OCI-LY7 (cell line): ENCODE results near the gene TULP4. TPM values are rescaled to one million over a fixed set of nuclear protein-coding genes. Genes with fewer than 3 reads are reported as not detected.
"Not testable (repeated sequence)": the region's sequence is repeated elsewhere in the genome, so short reads cannot be mapped to it uniquely, and the experiment has no call there.

Experiments used
- BruUV-seq: library from RNA; stranded (reverse); fragments of 400-500 nt; replicated peaks from 2 replicates; lab custom pipeline; 2021; lab: Mats Ljungman, UMichigan
- CTCF ChIA-PET: fragments of 300-600 bp; sonication (Branson Sonifier 250); formaldehyde crosslinking; loops from one replicate; lab custom pipeline; 2022; ENCODE audit warnings: antibody characterized with exemption; ENCODE audit not compliant: unreplicated experiment; lab: Charles Lee
- POLR2A ChIA-PET: fragments of 300-600 bp; sonication (Branson Sonifier 250); formaldehyde crosslinking; loops from one replicate; lab custom pipeline; 2022; ENCODE audit warnings: antibody characterized with exemption; lab: Charles Lee
- DNase-seq: peaks from one replicate; pipeline ENCODE4 v3.0.0-alpha.2; 2015; ENCODE audit warnings: low spot score
- H2AFZ ChIP-seq: fragments of 200-600 bp; sonication (generic), shearing (Covaris generic); 2 replicates; pipeline ENCODE4 v1.6.1; 2014; ENCODE audit warnings: mild to moderate bottlenecking, antibody characterized with exemption, low read length, moderate library complexity
- H3K27ac ChIP-seq: fragments of 200-600 bp; sonication (generic); 2 replicates; pipeline ENCODE4 v1.5.1; 2014; ENCODE audit warnings: mixed run types, low read depth, mild to moderate bottlenecking, moderate library complexity, low read length, inconsistent platforms; ENCODE audit not compliant: poor library complexity, severe bottlenecking
- H3K36me3 ChIP-seq: fragments of 200-600 bp; sonication (generic); 2 replicates; pipeline ENCODE4 v1.6.1; 2014; ENCODE audit warnings: mild to moderate bottlenecking, antibody characterized with exemption, low read length, moderate library complexity, mixed read lengths; ENCODE audit not compliant: insufficient read depth
- H3K4me1 ChIP-seq: fragments of 200-600 bp; sonication (generic); 2 replicates; pipeline ENCODE4 v1.5.1; 2014; ENCODE audit warnings: mild to moderate bottlenecking, low read length; ENCODE audit not compliant: insufficient read depth, poor library complexity, severe bottlenecking
- H3K4me2 ChIP-seq: fragments of 200-600 bp; sonication (generic); 2 replicates; pipeline ENCODE4 v1.6.1; 2014; ENCODE audit warnings: mild to moderate bottlenecking, low read length
- H3K4me3 ChIP-seq: fragments of 200-600 bp; sonication (generic); 2 replicates; pipeline ENCODE4 v1.5.1; 2014; ENCODE audit warnings: mild to moderate bottlenecking, low read depth, low read length; ENCODE audit not compliant: poor library complexity, severe bottlenecking
- H3K79me2 ChIP-seq: fragments of 200-600 bp; sonication (generic); 2 replicates; pipeline ENCODE4 v1.6.1; 2016; ENCODE audit warnings: low read depth, mild to moderate bottlenecking, low read length, moderate library complexity, mixed read lengths; ENCODE audit not compliant: insufficient read depth
- H3K9me2 ChIP-seq: fragments of 200-600 bp; sonication (generic); 2 replicates; pipeline ENCODE4 v1.6.1; 2016; ENCODE audit warnings: mild to moderate bottlenecking, low read length, mixed read lengths; ENCODE audit not compliant: insufficient read depth
- H3K9me3 ChIP-seq: fragments of 200-600 bp; sonication (generic); 2 replicates; pipeline ENCODE4 v1.6.1; 2014; ENCODE audit warnings: mild to moderate bottlenecking, mixed run types, low read length, mixed read lengths
- H4K20me1 ChIP-seq: fragments of 200-600 bp; sonication (generic); 2 replicates; pipeline ENCODE4 v1.6.1; 2014; ENCODE audit warnings: mild to moderate bottlenecking, antibody characterized with exemption, low read length, moderate library complexity, mixed read lengths; ENCODE audit not compliant: insufficient read depth
- EZH2phosphoT487 ChIP-seq: fragments of 200-600 bp; sonication (generic); IDR thresholded peaks from 2 replicates; pipeline ENCODE4 v1.6.1; 2018; ENCODE audit warnings: low read depth, borderline replicate concordance, mild to moderate bottlenecking, mixed run types, antibody characterized with exemption, low read length, moderate library complexity, mixed read lengths
- intact Hi-C: fragments of 100-400 bp; cut with micrococcal nuclease; formaldehyde crosslinking; loops from one replicate; pipeline ENCODE4 v1.10.0; 2022; ENCODE audit not compliant: unreplicated experiment
- total RNA-seq, 2 experiments: library from RNA; depleted of rRNA in 1 of 2; stranded (reverse); fragments of >200 nt in 1 of 2; shearing (Covaris generic) in 1 of 2; gene quantifications; 2 replicates each; pipeline ENCODE4 v1.2.3, GENCODE V29; 2014 to 2022
- TF ChIP-seq, protein P1 (sequence below): fragments of 200-600 bp; sonication (generic); conservative IDR thresholded peaks from 2 replicates; pipeline ENCODE4 v1.5.1; 2014; ENCODE audit warnings: mild to moderate bottlenecking, antibody characterized with exemption, low read length, moderate library complexity, mixed read lengths

TULP4 gene
- total RNA-seq, 2 experiments from 2014 or later, result 62.1 to 64.8 TPM

DNA sequence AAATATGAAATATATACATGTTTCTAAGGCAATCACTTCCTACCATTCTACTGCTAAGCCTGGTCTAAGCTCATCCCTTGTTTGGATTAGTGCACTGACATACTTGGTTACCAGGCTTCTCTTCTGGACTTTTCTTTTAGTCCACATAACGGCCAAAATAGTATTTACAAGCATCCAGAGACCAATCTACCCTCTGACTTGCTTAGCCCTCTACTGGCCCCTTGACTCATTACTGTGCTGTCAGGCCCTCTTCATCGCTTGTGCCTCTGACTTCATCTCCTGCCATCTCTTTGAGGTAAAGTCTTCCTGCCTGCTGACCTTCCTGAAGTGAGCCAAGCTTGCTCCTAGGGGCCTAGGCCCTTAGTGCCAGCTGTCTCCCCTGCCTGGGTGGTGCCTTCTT is 35.1 kb downstream of the TULP4 start:
- TF ChIP-seq, protein P1, sequence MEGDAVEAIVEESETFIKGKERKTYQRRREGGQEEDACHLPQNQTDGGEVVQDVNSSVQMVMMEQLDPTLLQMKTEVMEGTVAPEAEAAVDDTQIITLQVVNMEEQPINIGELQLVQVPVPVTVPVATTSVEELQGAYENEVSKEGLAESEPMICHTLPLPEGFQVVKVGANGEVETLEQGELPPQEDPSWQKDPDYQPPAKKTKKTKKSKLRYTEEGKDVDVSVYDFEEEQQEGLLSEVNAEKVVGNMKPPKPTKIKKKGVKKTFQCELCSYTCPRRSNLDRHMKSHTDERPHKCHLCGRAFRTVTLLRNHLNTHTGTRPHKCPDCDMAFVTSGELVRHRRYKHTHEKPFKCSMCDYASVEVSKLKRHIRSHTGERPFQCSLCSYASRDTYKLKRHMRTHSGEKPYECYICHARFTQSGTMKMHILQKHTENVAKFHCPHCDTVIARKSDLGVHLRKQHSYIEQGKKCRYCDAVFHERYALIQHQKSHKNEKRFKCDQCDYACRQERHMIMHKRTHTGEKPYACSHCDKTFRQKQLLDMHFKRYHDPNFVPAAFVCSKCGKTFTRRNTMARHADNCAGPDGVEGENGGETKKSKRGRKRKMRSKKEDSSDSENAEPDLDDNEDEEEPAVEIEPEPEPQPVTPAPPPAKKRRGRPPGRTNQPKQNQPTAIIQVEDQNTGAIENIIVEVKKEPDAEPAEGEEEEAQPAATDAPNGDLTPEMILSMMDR, result no peak
- TF ChIP-seq EZH2phosphoT487, result no peak
- Histone ChIP-seq H3K36me3 (peaks cover 3% of the 10 kb centered on the region; the same call in 1 of the 2 replicates), H3K27ac (no peak overlapping the region), H4K20me1 (no peaks in the 10 kb centered on the region), H3K9me3 (peaks cover 7% of the 10 kb centered on the region), H3K4me1 (no peaks in the 10 kb centered on the region), H2AFZ (no peak overlapping the region), H3K4me2 (no peak overlapping the region), H3K4me3 (no peak overlapping the region), H3K9me2 (no peaks in the 10 kb centered on the region), H3K79me2 (no peaks in the 10 kb centered on the region)
- no TSS peak for BruUV-seq
- intact Hi-C loops, result no loop called here
- ChIA-PET POLR2A (no interaction called here), CTCF (no interaction called here)
- no peak for DNase-seq

DNA sequence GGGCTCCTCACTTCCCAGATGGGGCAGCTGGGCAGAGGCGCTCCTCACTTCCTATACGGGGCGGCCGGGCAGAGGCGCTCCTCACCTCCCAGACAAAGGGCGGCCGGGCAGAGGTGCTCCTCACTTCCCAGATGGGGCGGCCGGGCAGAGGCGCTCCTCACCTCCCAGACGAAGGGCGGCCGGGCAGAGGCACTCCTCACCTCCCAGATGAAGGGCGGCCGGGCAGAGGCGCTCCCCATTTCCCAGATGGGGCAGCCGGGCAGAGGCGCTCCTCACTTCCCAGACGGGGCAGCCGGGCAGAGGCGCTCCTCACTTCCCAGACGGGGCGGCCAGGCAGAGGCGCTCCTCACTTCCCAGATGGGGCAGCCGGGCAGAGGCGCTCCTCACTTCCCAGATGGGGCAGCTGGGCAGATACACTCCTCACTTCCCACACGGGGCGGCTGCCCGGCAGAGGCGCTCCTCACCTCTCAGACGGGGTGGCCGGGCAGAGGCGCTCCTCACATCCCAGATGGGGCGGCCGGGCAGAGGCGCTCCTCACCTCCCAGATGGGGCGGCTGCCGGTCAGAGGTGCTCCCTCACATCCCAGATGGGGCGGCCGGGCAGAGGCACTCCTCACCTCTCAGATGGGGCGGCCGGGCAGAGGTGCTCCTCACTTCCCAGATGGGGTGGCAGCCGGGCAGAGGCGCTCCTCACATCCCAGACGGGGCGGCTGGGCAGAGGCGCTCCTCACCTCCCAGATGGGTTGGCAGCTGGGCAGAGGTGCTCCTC is 36.7 kb downstream of the TULP4 start:
- CTCF ChIA-PET, H4K20me1 ChIP-seq, H2AFZ ChIP-seq, H3K27ac ChIP-seq, H3K9me2 ChIP-seq, H3K79me2 ChIP-seq, intact Hi-C loops, H3K4me1 ChIP-seq, H3K36me3 ChIP-seq, H3K4me3 ChIP-seq, H3K9me3 ChIP-seq, BruUV-seq, POLR2A ChIA-PET, DNase-seq, H3K4me2 ChIP-seq: not testable (repeated sequence)

DNA sequence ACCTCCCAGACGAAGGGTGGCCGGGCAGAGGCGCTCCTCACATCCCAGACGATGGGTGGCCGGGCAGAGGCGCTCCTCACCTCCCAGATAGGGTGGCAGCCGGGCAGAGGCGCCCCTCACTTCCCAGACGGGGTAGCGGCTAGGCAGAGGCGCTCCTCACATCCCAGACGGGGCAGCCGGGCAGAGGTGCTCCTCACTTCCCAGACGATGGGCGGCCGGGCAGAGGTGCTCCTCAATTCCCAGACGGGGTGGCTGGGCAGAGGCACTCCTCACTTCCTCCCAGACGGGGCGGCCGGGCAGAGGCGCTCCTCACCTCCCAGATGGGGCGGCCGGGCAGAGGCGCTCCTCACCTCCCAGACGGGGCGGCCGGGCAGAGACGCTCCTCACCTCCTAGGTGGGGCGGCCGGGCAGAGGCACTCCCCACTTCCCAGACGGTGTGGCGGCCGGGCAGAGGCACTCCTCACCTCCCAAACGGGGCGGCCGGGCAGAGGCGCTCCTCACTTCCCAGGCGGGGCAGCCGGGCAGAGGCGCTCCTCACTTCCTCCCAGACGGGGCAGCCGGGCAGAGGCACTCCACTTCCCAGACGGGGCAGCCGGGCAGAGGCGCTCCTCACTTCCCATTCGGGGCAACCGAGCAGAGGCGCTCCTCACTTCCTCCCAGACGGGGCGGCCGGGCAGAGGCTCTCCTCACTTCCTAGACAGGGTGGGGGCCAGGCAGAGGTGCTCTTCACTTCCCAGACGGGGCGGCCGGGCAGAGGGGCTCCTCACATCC is 37.4 kb downstream of the TULP4 start:
- H3K27ac ChIP-seq, H3K9me3 ChIP-seq, DNase-seq, H3K36me3 ChIP-seq, H4K20me1 ChIP-seq, H3K4me1 ChIP-seq, H3K4me3 ChIP-seq, H3K4me2 ChIP-seq, H2AFZ ChIP-seq, H3K79me2 ChIP-seq, H3K9me2 ChIP-seq, CTCF ChIA-PET, intact Hi-C loops, BruUV-seq: not testable (repeated sequence)
- POLR2A ChIA-PET, result interaction anchor here (0.7 kb wide), 1 partner anchor 1530 kb away, joined by 3 read pairs; no protein-coding TSS in a partner anchor

DNA sequence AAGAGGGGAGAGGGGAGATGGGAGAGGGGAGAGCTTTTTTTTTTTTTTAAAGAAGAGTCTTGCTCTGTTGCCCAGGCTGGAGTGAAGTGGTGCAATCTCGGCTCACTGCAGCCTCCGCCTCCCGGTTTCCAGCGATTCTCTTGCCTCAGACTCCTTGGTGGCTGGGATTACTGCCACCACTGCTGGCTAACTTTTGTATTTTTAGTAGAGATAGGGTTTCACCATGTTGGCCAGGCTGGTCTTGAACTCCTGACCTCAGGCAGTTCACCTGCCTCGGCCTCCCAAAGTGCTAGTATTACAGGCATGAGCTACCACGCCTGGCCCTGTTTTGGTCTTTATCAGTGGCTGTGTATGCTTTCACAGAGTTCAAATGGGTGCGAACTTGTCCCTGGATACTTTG is 38.5 kb downstream of the TULP4 start:
- H2AFZ ChIP-seq, H3K4me2 ChIP-seq, H3K79me2 ChIP-seq, intact Hi-C loops, H3K36me3 ChIP-seq, H3K27ac ChIP-seq, BruUV-seq, H3K4me3 ChIP-seq, CTCF ChIA-PET, H3K9me3 ChIP-seq, H4K20me1 ChIP-seq, H3K4me1 ChIP-seq, H3K9me2 ChIP-seq, DNase-seq: not testable (repeated sequence)
- POLR2A ChIA-PET, result interaction anchor here (0.7 kb wide), 1 partner anchor 1531 kb away, joined by 3 read pairs; no protein-coding TSS in a partner anchor
